ENCODE results near the gene SCAF1.

Gene SCAF1

GRCh38 chr19:49699364-49699763 lies 57.4 kb downstream of the SCAF1 start:
- Histone ChIP-seq H3K27ac (no peak overlapping the region), H3K4me3 (IDR thresholded peaks at IDR 0.05; ENCODE audit: insufficient read depth, low read depth, low read length) (no peak overlapping the region), H3K4me2 (no peak overlapping the region), H3K79me2 (ENCODE audit: insufficient read depth, low read depth) (no peaks in the 10 kb centered on the region), H2AFZ (ENCODE audit: low read depth) (no peak overlapping the region), H3K9ac (no peak overlapping the region), H4K20me1 (ENCODE audit: insufficient read depth) (no peaks in the 10 kb centered on the region), H3K36me3 (ENCODE audit: insufficient read depth) (no peaks in the 10 kb centered on the region), H3K4me1 (ENCODE audit: low read depth, poor library complexity, severe bottlenecking) (no peaks in the 10 kb centered on the region), H3K27me3 (ENCODE audit: insufficient read depth, low read depth) (peaks cover 10% of the 10 kb centered on the region; the same call in 1 of the 2 replicates)
- TF ChIP-seq CTCF (conservative IDR thresholded peaks at IDR 0.05; ENCODE audit: low read depth, low read length): no peak

GRCh38 chr19:49700563-49700962 lies 58.6 kb downstream of the SCAF1 start:
- no peak overlapping the region for H3K4me2 ChIP-seq
- H3K4me3 ChIP-seq (IDR thresholded peaks at IDR 0.05; ENCODE audit: insufficient read depth, low read depth, low read length): no peak overlapping the region
- TF ChIP-seq CTCF (conservative IDR thresholded peaks at IDR 0.05; ENCODE audit: low read depth, low read length): no peak

GRCh38 chr19:49701271-49701786 lies 59.3 kb downstream of the SCAF1 start:
- Histone ChIP-seq H3K79me2 (ENCODE audit: insufficient read depth, low read depth) (no peaks in the 10 kb centered on the region), H3K27me3 (ENCODE audit: insufficient read depth, low read depth) (peaks cover 13% of the 10 kb centered on the region; the same call in 1 of the 2 replicates), H2AFZ (ENCODE audit: low read depth) (no peak overlapping the region; the same call in 1 of the 2 replicates), H3K36me3 (ENCODE audit: insufficient read depth) (no peaks in the 10 kb centered on the region), H3K4me1 (ENCODE audit: low read depth, poor library complexity, severe bottlenecking) (no peaks in the 10 kb centered on the region), H3K27ac (no peak overlapping the region), H3K4me2 (no peak overlapping the region), H3K9ac (no peak overlapping the region), H4K20me1 (ENCODE audit: insufficient read depth) (no peaks in the 10 kb centered on the region), H3K4me3 (IDR thresholded peaks at IDR 0.05; ENCODE audit: insufficient read depth, low read depth, low read length) (no peak overlapping the region)
- TF ChIP-seq CTCF (conservative IDR thresholded peaks at IDR 0.05; ENCODE audit: low read depth, low read length): no peak

More at GRCh38 chr19:49700563-49700962, 58.6 kb downstream of the SCAF1 start:
- H3K36me3 ChIP-seq (ENCODE audit: insufficient read depth): no peaks in the 10 kb centered on the region
- H3K27ac ChIP-seq: no peak overlapping the region
- peaks cover 13% of the 10 kb centered on the region; the same call in 1 of the 2 replicates for H3K27me3 ChIP-seq (ENCODE audit: insufficient read depth, low read depth)
- H3K9ac ChIP-seq: no peak overlapping the region
- no peaks in the 10 kb centered on the region for H4K20me1 ChIP-seq (ENCODE audit: insufficient read depth)
- H3K79me2 ChIP-seq (ENCODE audit: insufficient read depth, low read depth): no peaks in the 10 kb centered on the region
- H2AFZ ChIP-seq (ENCODE audit: low read depth): no peak overlapping the region; the same call in 1 of the 2 replicates
- no peaks in the 10 kb centered on the region for H3K4me1 ChIP-seq (ENCODE audit: low read depth, poor library complexity, severe bottlenecking)

- Histone ChIP-seq H2AFZ (ENCODE audit: low read depth) (no peak overlapping the region), H3K4me1 (ENCODE audit: low read depth, poor library complexity, severe bottlenecking) (peaks cover 7% of the 10 kb centered on the region), H3K36me3 (ENCODE audit: insufficient read depth) (no peaks in the 10 kb centered on the region), H3K9ac (no peak overlapping the region), H4K20me1 (ENCODE audit: insufficient read depth) (no peaks in the 10 kb centered on the region), H3K79me2 (ENCODE audit: insufficient read depth, low read depth) (no peaks in the 10 kb centered on the region), H3K27me3 (ENCODE audit: insufficient read depth, low read depth) (peaks cover 35% of the 10 kb centered on the region; the same call in 1 of the 2 replicates), H3K27ac (no peak overlapping the region), H3K4me2 (no peak overlapping the region), H3K4me3 (IDR thresholded peaks at IDR 0.05; ENCODE audit: insufficient read depth, low read depth, low read length) (no peak overlapping the region)
- TF ChIP-seq CTCF (conservative IDR thresholded peaks at IDR 0.05; ENCODE audit: low read depth, low read length): no peak
Measured at GRCh38 chr19:49704888-49705642, 63.1 kb downstream of the SCAF1 start.

Measured in KMS-11 (cell line).